ENCODE measurements around the gene CHRNB2.

CHRNB2 gene

GRCh38 chr1:154599658-154600057 lies 32.1 kb downstream of the CHRNB2 start:
- TF ChIP-seq, protein P1, sequence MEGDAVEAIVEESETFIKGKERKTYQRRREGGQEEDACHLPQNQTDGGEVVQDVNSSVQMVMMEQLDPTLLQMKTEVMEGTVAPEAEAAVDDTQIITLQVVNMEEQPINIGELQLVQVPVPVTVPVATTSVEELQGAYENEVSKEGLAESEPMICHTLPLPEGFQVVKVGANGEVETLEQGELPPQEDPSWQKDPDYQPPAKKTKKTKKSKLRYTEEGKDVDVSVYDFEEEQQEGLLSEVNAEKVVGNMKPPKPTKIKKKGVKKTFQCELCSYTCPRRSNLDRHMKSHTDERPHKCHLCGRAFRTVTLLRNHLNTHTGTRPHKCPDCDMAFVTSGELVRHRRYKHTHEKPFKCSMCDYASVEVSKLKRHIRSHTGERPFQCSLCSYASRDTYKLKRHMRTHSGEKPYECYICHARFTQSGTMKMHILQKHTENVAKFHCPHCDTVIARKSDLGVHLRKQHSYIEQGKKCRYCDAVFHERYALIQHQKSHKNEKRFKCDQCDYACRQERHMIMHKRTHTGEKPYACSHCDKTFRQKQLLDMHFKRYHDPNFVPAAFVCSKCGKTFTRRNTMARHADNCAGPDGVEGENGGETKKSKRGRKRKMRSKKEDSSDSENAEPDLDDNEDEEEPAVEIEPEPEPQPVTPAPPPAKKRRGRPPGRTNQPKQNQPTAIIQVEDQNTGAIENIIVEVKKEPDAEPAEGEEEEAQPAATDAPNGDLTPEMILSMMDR (IDR thresholded peaks at IDR 0.05; ENCODE audit: insufficient read depth, low read depth, low read length, missing control alignments) = no peak
- DNase-seq (ENCODE audit: low read depth) = no peak

GRCh38 chr1:154603317-154603716 lies 35.7 kb downstream of the CHRNB2 start:
- H3K4me3 ChIP-seq (ENCODE audit: low read depth, low read length) = no peak overlapping the region
- DNase-seq (ENCODE audit: low read depth) = no peak
- TF ChIP-seq, protein P1 (IDR thresholded peaks at IDR 0.05; ENCODE audit: insufficient read depth, low read depth, low read length, missing control alignments) = no peak

More at GRCh38 chr1:154599658-154600057, 32.1 kb downstream of the CHRNB2 start:
- H3K4me3 ChIP-seq (ENCODE audit: low read depth, low read length) = no peak overlapping the region

- no peak overlapping the region for H3K4me3 ChIP-seq (ENCODE audit: low read depth, low read length)
- TF ChIP-seq, protein P1 (IDR thresholded peaks at IDR 0.05; ENCODE audit: insufficient read depth, low read depth, low read length, missing control alignments) = no peak
- no peak for DNase-seq (ENCODE audit: low read depth)
Measured at GRCh38 chr1:154605534-154605933, 38.0 kb downstream of the CHRNB2 start.

GRCh38 chr1:154607106-154607608 lies 39.6 kb downstream of the CHRNB2 start:
- TF ChIP-seq, protein P1 (IDR thresholded peaks at IDR 0.05; ENCODE audit: insufficient read depth, low read depth, low read length, missing control alignments) = no peak
- peak overlapping the region; percentile 85 for H3K4me3 ChIP-seq (ENCODE audit: low read depth, low read length)

GRCh38 chr1:154607609-154608396 lies 40.2 kb downstream of the CHRNB2 start, which contains the start of gene ADAR:
Gene ADAR, minus strand, starts transcription at chr1:154608186. Its CDS starts 180 bp downstream, at chr1:154608006.
- peak within 1 kb of the TSS; percentile 85 for H3K4me3 ChIP-seq (ENCODE audit: low read depth, low read length)
- peak; percentile 99 for DNase-seq (ENCODE audit: low read depth)
- TF ChIP-seq, protein P1 (IDR thresholded peaks at IDR 0.05; ENCODE audit: insufficient read depth, low read depth, low read length, missing control alignments) = no peak

More at GRCh38 chr1:154607106-154607608, 39.6 kb downstream of the CHRNB2 start:
- DNase-seq (ENCODE audit: low read depth) = peak; percentile 42

GRCh38 chr1:154608397-154609270 lies 41.1 kb downstream of the CHRNB2 start:
- H3K4me3 ChIP-seq (ENCODE audit: low read depth, low read length) = peak overlapping the region; percentile 85
- TF ChIP-seq, protein P1 (IDR thresholded peaks at IDR 0.05; ENCODE audit: insufficient read depth, low read depth, low read length, missing control alignments) = no peak
- DNase-seq (ENCODE audit: low read depth) = peak; percentile 68

Data from GM12865 (cell line).